ENCODE results near the gene ID1. TPM values are rescaled to one million over a fixed set of nuclear protein-coding genes. Genes with fewer than 3 reads are reported as not detected.

The ID1 gene
- total and polyA plus RNA-seq, 2 of the 13 experiments (the other 11 are each of a cell fraction or from before 2014, with no cell fraction given): 320 to 419 TPM

- TF ChIP-seq TIGD3 (CRISPR knock-in tag; IDR thresholded peaks at IDR 0.05; ENCODE audit: borderline replicate concordance) (0 out of 2 replicates have a peak, but pooled peaks have one; percentile 78), HDAC6 (IDR thresholded peaks at IDR 0.05; ENCODE audit: low read depth, low read length) (no peak), TP53 (CRISPR knock-in tag; conservative IDR thresholded peaks at IDR 0.05) (peak; percentile 93), DDIT3 (CRISPR knock-in tag; IDR thresholded peaks at IDR 0.05) (no peak; the same call in 1 of the 2 replicates), RORA (CRISPR knock-in tag; IDR thresholded peaks at IDR 0.05) (no peak), PPARG (CRISPR knock-in tag; conservative IDR thresholded peaks at IDR 0.05) (peak; percentile 97), ZNF614 (CRISPR knock-in tag; IDR thresholded peaks at IDR 0.05; ENCODE audit: borderline replicate concordance) (peak; percentile 96), ZC3H4 (CRISPR knock-in tag; IDR thresholded peaks at IDR 0.05; ENCODE audit: borderline replicate concordance) (peak; percentile 32), SAP130 (CRISPR knock-in tag; IDR thresholded peaks at IDR 0.05; ENCODE audit: low read depth) (peak; percentile 92), MAZ (IDR thresholded peaks at IDR 0.05; ENCODE audit: borderline replicate concordance, low read depth, low read length) (peak; percentile 95), MAZ (CRISPR knock-in tag; IDR thresholded peaks at IDR 0.05; ENCODE audit: low read depth) (peak; percentile 97), HOXD1 (CRISPR knock-in tag; IDR thresholded peaks at IDR 0.05) (peak; percentile 53; the same call in 1 of the 2 replicates), TAF15 (IDR thresholded peaks at IDR 0.05; ENCODE audit: low read depth, low read length, poor library complexity, severe bottlenecking) (peak; percentile 100), HDAC1 (CRISPR knock-in tag; IDR thresholded peaks at IDR 0.05) (peak; percentile 87), UBTF (CRISPR knock-in tag; IDR thresholded peaks at IDR 0.05) (peak; percentile 92), ZNF367 (CRISPR knock-in tag; IDR thresholded peaks at IDR 0.05; ENCODE audit: borderline replicate concordance) (0 out of 2 replicates have a peak, but pooled peaks have one; percentile 82), ZBTB43 (CRISPR knock-in tag; conservative IDR thresholded peaks at IDR 0.05) (peak; percentile 96), MYC (CRISPR knock-in tag; IDR thresholded peaks at IDR 0.05; ENCODE audit: borderline replicate concordance) (peak; percentile 92), ZNF879 (CRISPR knock-in tag; IDR thresholded peaks at IDR 0.05) (0 out of 2 replicates have a peak, but pooled peaks have one; percentile 63), SMAD9 (CRISPR knock-in tag; IDR thresholded peaks at IDR 0.05) (peak; percentile 87; the same call in 1 of the 2 replicates), POLR2A (IDR thresholded peaks at IDR 0.05; ENCODE audit: insufficient read depth in 1 of 2, low read depth in 2 of 2, low read length in 2 of 2) (peak; percentile 80 to 89), ZIK1 (CRISPR knock-in tag; IDR thresholded peaks at IDR 0.05; ENCODE audit: borderline replicate concordance, low read depth) (no peak; the same call in 1 of the 2 replicates)
Measured at GRCh38 chr20:31572701-31573554, 32.2 kb upstream of the ID1 start (continued).

Measured in HepG2 (cell line).